ENCODE results near the gene RASL11A.

- TF ChIP-seq CTCF (IDR thresholded peaks at IDR 0.05) = no peak
- no peak for TF ChIP-seq EP300 (IDR thresholded peaks at IDR 0.05; ENCODE audit: borderline replicate concordance in 1 of 2, low read depth in 1 of 2, low read length in 1 of 2)
- TF ChIP-seq MAX (IDR thresholded peaks at IDR 0.05; ENCODE audit: low read depth) = no peak
- TF ChIP-seq TAF1 (IDR thresholded peaks at IDR 0.05; ENCODE audit: borderline replicate concordance, low read depth, low read length) = no peak
- TF ChIP-seq JUND (IDR thresholded peaks at IDR 0.05) = no peak
- no peak for TF ChIP-seq EZH2phosphoT487 (IDR thresholded peaks at IDR 0.05; ENCODE audit: borderline replicate concordance, low read depth)
Measured at GRCh38 chr13:27271570-27272096, 1.0 kb downstream of the RASL11A start.
